Daoy (cell line): ENCODE measurements around the gene CMTR2. TPM values are rescaled to one million over a fixed set of nuclear protein-coding genes. Genes with fewer than 3 reads are reported as not detected.

Source experiments
- DNase-seq: peaks from one replicate; pipeline ENCODE4 v3.0.0-alpha.2; 2015; ENCODE audit warnings: low read depth
- total RNA-seq: library from RNA; depleted of rRNA; stranded (reverse); fragments of >200 nt; shearing (Covaris generic); gene quantifications from 2 replicates; pipeline ENCODE4 v1.2.3, GENCODE V29; 2014

Gene CMTR2
- total RNA-seq, 1 experiment from 2014 or later = 17.6 TPM

- no peak for DNase-seq
These were observed 12.4 kb downstream of the CMTR2 start for GRCh38 chr16:71276589-71277334.

DNA sequence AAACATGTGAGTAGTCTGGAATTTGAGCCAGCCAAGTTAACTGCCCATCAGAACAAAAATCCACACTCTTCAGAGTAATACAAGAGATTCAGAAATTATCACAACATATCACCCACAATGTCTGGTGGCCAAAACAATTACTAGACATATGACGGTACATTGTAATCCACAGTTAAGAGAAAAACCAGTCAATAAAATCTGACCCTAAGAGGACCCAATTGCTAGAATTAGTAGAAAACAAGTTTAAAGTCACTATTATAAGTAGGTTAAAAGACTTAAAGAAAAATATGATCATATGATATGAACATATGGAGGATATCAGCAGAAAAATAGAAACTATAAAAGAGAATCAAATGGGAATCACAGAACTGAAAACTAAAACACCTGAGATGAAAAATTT lies 15.8 kb downstream of the CMTR2 start:
- no peak for DNase-seq

DNA sequence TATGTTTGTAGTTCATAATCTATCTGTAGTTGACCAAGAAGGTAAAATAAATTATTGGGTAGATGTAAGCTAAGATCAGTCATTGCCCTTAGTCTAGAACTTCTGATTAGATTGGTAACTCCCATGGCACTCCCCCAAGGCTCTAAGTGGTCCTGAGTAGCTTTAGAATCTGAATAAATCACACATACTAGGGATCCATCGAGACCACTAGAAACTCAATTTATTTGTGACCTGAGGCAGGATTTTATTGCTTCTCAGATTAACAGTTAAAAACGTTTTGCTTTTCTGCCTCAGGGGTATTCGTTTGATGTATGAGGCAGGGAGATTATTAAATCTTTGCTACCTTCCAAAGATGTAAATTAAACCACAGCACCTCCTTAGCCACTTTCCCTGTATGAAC lies 24.9 kb downstream of the CMTR2 start:
- DNase-seq = no peak

- no peak for DNase-seq
These were observed 25.6 kb downstream of the CMTR2 start for GRCh38 chr16:71263582-71263981.

DNA sequence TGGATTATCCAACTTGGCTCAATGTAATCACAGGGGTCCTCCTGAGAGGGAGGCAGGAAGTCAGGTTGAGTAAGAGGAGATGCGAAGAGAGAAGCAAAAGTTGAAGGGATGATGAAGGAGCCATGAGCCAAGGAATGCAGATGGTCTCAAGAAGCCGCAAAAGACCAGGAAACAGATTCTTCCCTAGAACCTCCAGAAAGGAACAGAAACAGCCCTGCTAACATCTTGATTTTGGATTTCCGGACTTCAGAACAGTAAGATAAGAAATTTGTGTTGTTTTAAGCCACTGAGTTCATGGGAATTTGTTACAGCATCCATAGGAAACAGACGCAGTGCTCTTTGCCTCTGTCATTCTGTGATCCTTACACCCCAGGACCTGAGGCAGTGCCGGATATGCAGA lies 26.8 kb downstream of the CMTR2 start:
- DNase-seq = no peak

DNA sequence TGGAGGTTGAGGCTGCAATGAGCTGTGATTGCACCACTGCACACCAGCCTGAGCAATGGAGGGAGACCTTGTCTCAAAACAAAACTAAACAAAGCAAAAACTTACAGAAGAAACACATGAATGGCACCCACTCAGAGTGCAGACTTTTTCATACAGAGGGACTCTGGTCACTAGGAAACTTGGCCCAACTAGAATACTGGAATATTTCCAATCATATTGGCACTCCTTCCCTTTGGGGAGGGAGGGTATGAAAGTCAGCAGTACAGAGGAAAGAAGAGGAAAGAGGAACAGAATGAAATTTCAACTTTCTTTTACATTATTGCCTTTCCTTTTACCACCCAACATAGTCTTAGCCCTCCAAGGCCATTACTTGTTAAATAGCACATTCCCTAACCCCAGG lies 28.2 kb downstream of the CMTR2 start:
- DNase-seq = no peak

GRCh38 chr16:71259086-71259485 lies 30.1 kb downstream of the CMTR2 start:
- no peak for DNase-seq

- DNase-seq = no peak
These were observed 30.8 kb downstream of the CMTR2 start for GRCh38 chr16:71258372-71258771.

- no peak for DNase-seq
These were observed 31.4 kb downstream of the CMTR2 start for GRCh38 chr16:71257768-71258167.

DNA sequence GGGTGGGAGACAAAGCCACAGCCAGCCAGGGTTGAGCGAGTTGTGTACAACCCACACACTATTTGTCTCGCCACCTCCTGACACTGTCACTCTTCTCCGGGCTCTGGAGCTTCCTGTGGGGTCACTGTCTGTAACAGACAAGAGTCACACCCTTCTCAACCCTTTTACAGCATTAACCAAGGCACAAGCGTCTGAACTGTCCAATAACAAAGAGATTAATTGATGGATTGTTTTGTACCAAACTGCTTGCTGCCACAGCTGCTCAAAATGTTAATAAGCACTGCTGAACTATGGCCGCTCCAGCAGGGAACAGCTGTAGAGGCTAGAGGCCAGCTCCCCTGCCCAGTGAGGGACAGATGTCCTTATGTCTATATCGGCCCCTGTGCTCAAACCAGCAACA lies 33.5 kb downstream of the CMTR2 start:
- DNase-seq = no peak

GRCh38 chr16:71254832-71255525 lies 34.2 kb downstream of the CMTR2 start:
- no peak for DNase-seq

DNA sequence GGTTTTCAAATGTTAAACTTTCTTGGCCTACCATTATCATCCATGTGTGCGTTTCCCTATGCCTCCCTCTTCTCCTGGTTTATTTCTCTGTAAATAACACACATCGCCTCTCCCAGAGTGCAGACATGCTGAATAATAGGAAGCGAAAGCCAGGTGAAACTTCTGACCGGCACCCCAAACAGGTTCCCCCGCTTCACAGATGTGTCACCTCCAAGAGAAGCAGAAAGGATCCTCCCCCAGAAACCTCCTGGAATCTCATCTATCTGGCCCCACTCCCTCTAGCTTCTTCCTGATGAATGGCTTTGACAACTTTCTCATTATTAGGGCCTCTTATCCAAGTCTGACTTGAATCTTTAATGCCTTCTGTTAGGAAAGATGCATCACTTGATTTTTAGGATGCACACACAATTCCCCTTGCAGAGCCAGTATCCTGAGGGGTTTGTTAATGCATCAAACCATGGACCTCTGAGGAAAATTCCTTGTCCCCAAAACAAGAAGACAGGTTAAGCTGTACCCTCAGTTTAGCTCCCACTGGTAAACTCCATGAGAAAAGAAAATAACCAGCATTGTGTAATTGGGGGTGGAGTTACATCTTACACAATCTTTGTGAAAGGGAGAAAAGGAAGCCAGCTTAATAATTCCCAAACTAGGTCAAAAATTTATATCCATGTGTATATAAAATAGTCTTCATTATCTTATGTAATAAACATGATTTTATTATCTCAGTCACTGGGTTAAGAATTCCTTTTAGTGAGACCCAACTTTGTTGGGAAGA lies 38.6 kb downstream of the CMTR2 start:
- no peak for DNase-seq

DNA sequence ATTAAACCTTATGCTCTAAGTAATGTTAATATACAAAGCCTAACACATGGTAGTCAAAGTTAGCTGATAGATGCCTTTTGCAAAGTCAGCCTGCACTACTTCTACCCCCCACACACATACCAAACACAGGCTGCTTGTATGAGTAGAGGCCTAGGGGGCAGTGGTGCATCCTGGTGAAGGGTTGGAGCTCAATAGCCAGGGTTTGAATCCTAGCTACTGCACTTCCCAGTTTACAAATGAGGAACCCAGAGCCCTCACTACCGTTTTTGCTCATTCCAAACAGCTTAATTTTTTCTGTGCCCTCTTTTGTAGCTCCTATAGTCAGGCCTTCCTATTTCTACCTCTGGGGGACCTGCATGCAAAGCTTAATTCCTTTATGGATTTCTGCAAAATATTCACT lies 39.8 kb downstream of the CMTR2 start:
- DNase-seq = no peak

GRCh38 chr16:71247478-71247877 lies 41.7 kb downstream of the CMTR2 start:
- no peak for DNase-seq

GRCh38 chr16:71246309-71246708 lies 42.9 kb downstream of the CMTR2 start:
- no peak for DNase-seq

GRCh38 chr16:71244521-71244920 lies 44.7 kb downstream of the CMTR2 start:
- DNase-seq = no peak

GRCh38 chr16:71242601-71243000 lies 46.6 kb downstream of the CMTR2 start:
- no peak for DNase-seq

- no peak for DNase-seq
These were observed 47.2 kb downstream of the CMTR2 start for GRCh38 chr16:71242036-71242435.
